HG03432 (cell line): Measurements from ENCODE around the gene GABRG3.

ENCODE experiments used
- ATAC-seq: cut with Tn5 transposase; IDR thresholded peaks from one replicate; pipeline ENCODE4 v1.9.1; 2021; ENCODE audit warnings: mild to moderate bottlenecking, moderate library complexity; ENCODE audit not compliant: unreplicated experiment

GABRG3 gene

GRCh38 chr15:27092390-27092789 lies 121.4 kb downstream of the GABRG3 start:
- no peak for ATAC-seq

- ATAC-seq: no peak
These were observed 123.3 kb downstream of the GABRG3 start for GRCh38 chr15:27094235-27094634.

GRCh38 chr15:27095886-27096624 lies 125.1 kb downstream of the GABRG3 start:
- no peak for ATAC-seq

DNA sequence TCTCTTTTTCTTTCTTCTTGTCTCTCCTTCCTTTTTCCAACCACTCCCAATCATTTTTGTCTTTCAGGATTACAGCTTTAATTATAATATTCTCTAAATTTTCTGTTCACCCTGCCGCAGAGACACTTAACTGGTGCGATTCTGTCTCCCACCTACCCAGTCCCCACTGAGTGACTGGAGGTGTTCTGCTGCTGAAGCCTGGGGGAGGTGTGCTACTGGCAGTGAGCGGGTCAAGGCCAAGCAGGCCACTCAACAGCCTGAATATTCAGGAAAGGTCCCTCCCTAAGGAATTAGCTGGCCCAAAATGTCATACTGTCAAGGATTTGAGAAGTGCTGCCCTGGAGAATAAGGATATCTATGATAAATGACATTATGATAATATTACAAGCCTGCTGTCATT lies 126.5 kb downstream of the GABRG3 start:
- ATAC-seq: no peak

DNA sequence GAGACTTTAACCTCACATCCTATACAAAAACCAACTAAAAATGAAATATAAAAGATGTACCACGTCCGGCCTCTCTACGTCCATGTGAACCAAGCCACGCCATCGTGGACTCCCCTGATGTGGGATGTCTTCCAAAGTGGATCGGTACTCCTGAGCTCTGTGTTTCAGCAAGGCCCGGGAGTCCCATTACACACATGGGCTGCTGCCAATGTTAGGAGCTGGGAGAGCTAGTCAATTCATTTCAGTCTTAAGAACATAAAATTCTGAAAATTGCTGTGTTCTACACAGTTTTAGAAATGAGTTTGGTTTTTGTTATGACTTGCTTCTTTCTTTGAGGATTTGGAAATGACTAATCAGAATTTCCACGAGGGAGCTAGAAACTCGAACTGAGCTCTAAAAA lies 131.0 kb downstream of the GABRG3 start:
- no peak for ATAC-seq

- no peak for ATAC-seq
These were observed 140.3 kb downstream of the GABRG3 start for GRCh38 chr15:27111323-27111722.

GRCh38 chr15:27114473-27114872 lies 143.5 kb downstream of the GABRG3 start:
- ATAC-seq: no peak

- ATAC-seq: no peak
These were observed 148.8 kb downstream of the GABRG3 start for GRCh38 chr15:27119695-27120266.

GRCh38 chr15:27121672-27122071 lies 150.7 kb downstream of the GABRG3 start:
- ATAC-seq: no peak

GRCh38 chr15:27123291-27123690 lies 152.3 kb downstream of the GABRG3 start:
- ATAC-seq: no peak

DNA sequence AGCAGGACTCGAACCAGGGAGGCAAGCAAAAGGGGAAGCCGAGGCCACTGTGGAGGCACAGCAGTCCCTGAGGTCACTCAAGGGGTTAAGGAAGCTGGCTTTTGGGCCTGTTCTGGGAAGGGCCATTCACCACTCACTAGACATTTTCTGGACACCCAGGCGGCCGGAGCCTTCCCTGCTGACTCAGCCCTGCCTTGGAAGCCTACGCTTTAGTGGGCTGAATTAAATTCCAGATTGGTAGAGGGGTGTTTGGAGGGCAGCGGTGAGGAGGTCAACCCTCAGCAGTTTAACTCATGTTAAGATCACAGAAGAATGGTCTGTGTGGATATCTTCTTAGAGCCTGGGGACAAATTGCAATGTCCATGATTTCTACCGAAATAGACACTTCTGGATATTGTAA lies 152.8 kb downstream of the GABRG3 start:
- ATAC-seq: no peak

GRCh38 chr15:27124287-27124871 lies 153.4 kb downstream of the GABRG3 start:
- no peak for ATAC-seq

DNA sequence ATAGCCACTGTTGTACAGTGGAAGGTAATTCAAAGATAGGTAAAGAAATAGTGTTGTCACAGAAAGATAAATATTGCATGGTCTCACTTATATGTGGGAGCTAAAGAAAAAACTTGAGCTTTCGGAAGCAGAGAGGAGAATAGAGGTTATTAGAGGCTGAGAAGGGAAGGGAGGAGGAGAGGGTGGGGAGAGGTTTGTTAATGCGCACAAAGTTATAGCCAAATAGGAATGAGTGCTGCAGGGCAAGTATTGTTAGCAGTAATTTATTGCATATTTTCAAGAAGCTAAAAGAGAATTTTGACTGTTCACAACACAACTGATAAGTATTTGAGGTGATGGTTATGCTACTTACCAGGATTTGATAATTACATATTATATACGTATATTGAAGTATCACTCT lies 154.2 kb downstream of the GABRG3 start:
- ATAC-seq: no peak

- no peak for ATAC-seq
These were observed 155.5 kb downstream of the GABRG3 start for GRCh38 chr15:27126449-27126848.

GRCh38 chr15:27127815-27128570 lies 157.0 kb downstream of the GABRG3 start:
- ATAC-seq: no peak

GRCh38 chr15:27133249-27133648 lies 162.3 kb downstream of the GABRG3 start:
- no peak for ATAC-seq

DNA sequence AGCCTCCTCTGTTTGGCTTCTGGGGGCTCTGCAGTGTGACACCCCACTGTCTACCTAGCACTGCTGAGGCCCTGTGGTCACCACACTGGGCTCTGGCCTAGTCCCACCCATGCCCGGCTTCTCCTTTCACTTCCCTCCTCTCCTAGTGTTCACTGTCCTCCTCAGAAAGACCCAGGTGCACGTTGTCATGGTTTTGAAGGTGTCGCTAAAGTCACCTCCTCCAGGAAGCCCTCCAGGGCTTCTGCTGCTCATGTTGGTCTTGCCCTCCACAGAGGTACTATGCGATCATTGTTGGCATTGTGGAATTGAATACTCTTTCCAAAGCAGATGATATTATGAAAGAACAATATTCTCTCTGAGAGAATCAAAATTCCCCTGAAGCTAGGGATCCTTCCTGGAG lies 163.5 kb downstream of the GABRG3 start:
- ATAC-seq: no peak

DNA sequence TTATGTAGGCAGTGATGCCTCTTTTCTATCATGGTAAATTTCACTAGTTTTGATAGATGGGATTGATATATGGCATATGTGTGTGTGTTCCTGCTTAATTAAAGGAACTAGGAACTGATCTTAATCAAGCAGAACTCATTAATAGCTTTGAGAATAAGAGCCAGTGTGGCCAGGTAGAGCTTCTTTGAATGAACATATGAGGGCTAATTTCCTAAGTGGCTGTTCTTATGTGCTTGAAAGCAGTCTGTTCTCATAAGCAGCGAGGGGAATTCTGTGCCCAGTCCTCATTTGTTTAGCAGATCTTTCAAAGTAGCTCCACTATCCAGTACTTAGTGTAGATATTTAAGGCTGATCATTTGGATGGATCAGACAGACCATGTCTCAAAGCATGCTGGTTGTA lies 164.2 kb downstream of the GABRG3 start:
- no peak for ATAC-seq

DNA sequence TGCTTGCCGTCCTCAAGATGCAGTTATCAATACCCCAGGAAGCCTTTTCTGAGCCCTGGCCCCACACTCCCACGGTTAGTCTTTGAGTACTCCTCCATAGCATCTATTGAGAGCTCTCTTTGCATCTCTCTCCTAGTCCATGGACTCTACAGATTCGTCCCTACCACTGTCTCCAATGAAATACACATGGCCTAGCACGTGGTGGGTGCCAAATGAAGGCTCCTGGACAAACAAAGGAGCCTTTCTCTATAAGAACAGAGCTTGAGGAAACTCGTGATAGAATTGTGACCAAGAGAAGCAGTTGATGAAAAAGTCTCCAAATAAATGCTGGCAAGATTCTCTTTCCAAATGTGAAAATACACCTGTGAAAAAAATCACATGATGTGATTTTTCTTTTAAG lies 166.1 kb downstream of the GABRG3 start:
- no peak for ATAC-seq

- ATAC-seq: no peak
These were observed 194.6 kb downstream of the GABRG3 start for GRCh38 chr15:27165590-27165989.

DNA sequence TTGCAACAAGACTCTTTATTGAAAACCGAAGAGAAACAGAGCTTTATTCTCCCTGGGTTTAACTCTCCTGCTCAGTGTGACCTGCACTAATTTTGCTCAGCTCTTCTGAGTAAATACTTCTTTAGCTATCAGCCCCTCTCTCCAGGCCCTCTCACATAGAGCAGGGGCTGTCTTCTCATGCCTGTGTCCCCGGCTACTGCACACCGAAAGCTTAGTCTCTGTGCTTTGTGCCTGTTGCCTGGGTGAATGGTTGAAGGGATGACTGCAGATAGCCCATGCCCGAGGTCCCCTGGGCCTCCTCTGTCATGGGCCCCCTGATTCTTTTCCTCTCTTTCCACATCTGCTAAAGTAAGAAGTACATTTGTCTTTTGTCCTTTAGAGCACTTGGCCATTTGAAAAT lies 195.9 kb downstream of the GABRG3 start:
- ATAC-seq: no peak

DNA sequence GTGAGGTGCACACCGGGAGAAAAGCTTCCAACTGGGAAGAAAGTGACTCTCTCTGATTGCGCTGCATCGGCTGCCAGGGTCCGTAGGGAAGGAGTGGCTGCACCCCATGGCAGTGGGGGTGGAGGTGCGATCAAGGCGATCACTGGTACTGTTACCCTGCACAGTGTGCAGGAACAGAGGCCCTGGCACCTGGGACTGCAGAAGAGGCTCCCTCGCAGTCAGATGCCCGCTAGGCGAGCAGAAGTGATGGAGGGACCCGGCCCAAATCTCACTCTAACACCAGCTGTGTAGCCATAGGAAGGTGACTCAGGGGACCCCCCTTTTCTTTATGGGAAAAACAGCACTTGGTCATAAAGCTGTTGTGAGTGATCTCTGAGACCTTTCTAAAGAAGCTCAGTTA lies 196.8 kb downstream of the GABRG3 start:
- ATAC-seq: no peak
